CD4-positive, alpha-beta T cell treated with Interleukin-10 for 1 hour (primary cell): ENCODE data around the gene DCTD.

ENCODE experiments used
- DNase-seq: peaks from one replicate; pipeline ENCODE4 v3.0.0-alpha.2; 2020

The DCTD gene

GRCh38 chr4:182888891-182889290 lies 28.3 kb downstream of the DCTD start:
- no peak for DNase-seq

GRCh38 chr4:182886768-182887167 lies 30.4 kb downstream of the DCTD start:
- DNase-seq, result no peak

DNA sequence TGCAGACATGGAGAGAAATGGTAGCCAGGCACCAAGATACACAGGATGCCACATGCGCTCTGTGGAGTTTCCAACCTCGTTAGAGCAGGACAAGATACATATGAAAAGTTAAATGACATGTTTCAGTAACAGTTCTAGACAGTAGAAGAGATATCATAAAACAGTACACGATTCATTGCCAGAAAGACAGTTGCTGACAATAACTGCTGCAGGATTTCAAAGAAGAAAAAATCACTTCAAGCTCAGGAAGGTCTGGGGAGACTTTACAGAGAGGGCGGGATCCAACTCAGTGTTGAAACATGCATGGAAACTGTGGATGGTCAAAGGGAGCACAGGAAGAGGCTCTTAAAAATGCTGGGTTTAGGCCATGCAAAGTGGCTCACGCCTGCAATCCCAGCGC lies 31.0 kb downstream of the DCTD start:
- DNase-seq, result no peak

DNA sequence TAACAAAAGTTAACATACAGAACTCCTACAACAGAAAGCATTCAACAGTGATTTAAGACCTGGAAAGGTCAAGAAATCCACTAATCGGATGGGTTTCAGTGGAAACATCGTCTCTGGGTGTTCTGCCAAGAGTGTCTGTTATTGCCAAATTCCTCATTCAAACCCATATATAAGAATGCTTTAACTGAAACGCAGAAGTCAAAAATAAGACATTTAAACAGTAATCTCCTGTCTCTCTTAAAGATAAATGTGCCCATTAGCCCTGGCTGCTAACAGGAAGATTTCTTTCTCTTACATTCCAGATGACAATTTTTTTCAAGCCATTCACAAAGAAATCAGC lies 31.5 kb downstream of the DCTD start:
- DNase-seq, result no peak

- no peak for DNase-seq
These were observed 32.0 kb downstream of the DCTD start for GRCh38 chr4:182885022-182885737.

GRCh38 chr4:182884040-182884439 lies 33.1 kb downstream of the DCTD start:
- DNase-seq, result no peak

DNA sequence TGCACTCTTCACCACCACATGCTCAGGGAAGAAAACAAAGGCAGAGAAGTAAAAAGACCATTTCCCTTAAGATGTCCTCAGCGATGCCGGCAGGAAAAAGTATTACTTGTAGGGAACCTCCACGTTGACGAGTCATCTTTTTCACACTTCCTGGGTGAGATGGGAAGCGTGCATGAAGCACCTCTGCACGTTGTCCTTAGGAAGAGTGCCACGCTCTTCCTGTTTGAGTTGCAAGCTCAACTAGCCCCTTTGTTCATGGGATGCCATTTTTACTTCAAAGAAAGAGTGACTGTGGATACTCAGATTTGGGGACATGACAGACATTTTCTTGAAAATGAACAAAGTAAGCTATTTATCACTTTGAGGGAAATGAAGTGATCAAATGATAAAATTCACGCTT lies 33.8 kb downstream of the DCTD start:
- DNase-seq, result no peak

- no peak for DNase-seq
These were observed 35.3 kb downstream of the DCTD start for GRCh38 chr4:182881914-182882313.

DNA sequence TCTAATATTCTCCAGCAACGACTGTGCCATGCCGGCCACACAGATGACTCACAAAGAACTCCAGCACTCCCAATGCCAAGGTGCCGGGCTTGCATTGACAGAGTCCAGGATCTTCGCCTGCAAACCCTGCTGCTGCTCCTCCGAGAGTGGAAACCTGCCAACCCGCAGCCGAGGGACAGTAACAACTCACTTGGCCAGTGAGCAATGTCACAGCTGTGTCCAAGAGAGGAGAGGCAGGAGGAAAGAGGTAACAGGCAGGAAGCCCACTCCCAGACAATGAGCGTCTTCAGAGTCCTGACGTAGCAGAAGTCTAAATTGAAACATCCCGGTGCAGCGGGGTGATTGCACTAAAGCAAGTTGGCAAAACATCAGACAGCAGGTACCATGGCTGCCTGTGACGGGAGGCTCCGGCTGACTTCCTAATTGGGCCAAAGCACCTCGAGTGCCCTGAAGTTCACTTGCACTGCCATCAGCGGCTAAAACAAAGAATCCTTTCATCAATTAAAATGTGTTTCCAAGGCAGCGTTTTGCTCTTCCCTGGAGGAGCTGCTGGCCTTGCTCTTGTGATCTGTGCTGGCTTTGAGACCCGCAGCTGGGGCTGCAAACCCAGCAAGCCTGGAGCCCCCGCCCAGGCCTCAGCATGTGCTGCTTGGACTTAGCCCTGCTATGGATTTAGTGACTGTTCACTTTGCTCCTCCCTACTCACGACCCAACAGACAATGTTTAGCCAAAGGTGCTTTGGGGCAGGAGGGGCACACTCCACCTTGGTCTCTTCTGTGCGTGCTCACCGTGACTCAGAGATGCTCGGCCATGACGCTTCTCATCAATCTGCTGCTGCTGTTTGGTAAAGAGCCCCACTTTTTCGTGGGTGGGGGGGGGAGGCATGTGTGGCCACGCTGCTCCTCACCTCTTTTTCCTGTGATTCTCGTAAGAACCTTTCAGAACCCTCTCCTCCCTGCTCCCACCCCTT lies 36.5 kb downstream of the DCTD start:
- no peak for DNase-seq

GRCh38 chr4:182879913-182880312 lies 37.3 kb downstream of the DCTD start:
- DNase-seq, result no peak

DNA sequence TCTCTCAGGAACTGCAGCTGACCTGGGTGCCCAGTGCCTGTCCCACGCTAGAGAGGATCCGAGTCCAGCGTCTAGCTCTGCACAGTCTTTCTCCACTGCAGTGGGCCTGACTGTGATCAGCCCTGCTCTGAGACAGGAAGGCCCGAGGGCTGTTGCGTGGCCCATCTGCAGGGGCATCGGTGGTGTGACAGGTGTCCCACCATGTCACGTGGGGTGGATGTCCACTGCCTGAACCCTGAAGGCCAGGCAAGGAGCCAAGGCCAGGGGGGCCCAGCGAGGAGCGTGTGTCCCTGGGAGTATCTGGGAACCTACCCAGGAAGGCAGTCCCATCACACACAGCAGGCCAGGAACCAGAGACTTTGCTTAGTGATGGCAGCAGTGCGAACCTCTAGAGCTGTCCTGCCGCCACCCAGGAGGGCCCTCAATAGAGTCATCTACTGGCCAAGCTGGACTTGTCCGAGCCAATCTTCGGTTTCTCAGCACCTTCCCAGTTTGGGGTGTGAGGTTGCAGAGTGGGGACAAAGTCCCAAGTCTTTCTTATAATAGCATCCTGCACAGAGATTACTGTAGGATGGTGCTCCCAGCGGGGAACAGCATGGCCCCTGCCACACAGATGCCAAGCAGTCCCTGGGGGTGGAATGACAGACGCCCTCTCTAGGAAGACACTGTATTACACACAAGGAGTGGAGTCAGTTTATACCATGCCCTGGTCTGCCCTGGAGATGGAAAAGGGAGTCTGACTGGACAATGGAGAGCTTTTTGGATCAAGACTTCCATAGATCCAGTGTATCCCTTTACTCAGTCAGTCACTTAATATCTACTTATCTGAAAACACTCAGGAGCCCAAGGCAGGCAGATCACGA lies 38.3 kb downstream of the DCTD start:
- no peak for DNase-seq

- no peak for DNase-seq
These were observed 39.8 kb downstream of the DCTD start for GRCh38 chr4:182877326-182877883.

- no peak for DNase-seq
These were observed 40.8 kb downstream of the DCTD start for GRCh38 chr4:182876427-182876826.

DNA sequence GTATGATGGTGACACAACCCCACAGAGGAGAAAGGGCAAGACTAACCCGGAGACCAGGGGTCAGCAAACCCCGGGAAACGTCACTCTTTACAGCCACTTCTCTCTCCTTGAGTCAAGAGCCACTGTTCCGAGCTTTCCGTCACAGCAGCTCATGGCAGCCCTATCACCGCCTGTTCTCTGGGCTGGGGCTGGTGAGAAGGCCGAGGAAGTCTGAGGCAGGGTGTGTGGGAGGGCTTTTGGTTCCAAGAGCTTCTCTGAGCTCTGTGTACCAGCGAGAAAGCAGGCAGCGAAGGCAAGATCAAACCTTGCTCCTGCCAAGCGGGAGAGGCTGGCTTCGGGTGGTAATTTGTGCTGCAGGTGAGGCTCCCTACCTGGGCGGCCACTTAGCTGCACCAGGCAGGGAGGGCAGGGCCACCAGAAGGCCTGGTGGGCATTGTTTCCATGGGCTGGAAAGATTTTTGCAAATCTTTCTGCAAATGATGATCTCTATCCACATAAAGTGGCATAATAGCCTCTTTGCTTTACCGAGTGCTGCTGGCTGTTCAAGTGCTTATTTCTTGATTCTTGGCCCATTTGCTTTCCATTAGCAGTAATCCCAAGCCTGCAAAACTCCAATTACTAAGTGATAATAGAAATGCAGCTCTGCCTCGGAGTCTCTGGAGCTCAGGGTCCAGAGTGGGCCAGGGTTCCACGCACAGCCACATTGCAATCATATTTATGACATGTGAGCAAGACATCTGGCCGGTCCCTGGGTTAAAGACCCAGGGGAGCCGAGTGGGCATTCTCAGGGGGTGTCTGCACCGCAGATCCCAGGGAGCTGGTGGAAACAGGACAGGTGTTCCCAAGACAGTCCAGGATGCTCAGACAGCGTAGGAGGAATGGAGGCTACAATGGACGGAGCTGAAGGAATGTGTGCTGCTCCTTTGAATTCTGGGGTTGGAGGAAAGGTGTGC lies 41.5 kb downstream of the DCTD start:
- DNase-seq, result no peak

DNA sequence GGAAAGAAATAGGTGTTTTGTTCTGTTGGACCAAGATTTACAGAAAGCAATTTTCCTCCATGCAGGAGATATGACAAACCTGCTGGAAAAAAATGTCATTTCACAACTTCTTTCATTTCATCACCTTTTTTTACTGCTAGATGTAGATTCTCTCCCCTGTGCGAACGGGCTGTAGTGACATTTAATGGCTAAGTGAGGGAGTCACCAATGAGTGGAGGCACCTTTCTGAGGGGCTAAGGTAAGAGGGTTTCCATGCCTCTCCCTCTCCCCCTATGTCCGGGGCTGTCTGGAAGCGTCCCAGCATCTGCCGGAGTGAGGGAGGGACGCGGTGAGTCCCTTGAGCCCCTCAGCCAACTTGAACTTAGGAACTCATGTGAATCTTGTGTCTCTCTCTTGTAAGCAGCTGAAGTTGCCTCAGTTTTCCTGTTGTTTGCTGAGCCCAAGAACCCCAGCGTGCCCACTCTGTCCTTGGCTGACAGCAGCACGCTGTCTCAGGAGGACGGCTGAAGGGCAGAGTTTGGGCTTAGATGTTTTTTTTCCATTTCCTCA lies 42.3 kb downstream of the DCTD start:
- DNase-seq, result no peak

DNA sequence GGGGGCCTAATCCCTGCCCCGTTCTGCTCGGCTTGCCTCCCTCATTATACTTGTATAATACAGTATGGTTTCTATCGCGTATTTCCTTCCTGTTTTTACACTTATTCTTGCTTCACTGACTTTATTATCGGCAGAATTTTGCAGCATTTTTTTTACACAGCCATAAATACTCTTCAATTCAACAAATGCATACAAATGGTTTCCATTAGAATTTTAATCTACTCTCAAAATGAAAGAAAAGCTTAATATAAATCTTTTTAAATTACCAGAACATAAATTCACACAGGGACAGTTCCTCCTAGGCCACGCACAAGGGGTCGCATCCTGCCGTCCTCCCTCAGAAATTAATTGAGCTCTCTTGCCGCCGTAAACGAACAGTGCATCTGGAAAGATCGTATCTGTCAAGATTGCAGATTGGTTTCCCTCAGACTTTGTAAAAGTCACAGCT lies 42.9 kb downstream of the DCTD start:
- no peak for DNase-seq

GRCh38 chr4:182873726-182874125 lies 43.5 kb downstream of the DCTD start:
- DNase-seq, result no peak

GRCh38 chr4:182873289-182873688 lies 43.9 kb downstream of the DCTD start:
- no peak for DNase-seq

- DNase-seq, result no peak
These were observed 44.3 kb downstream of the DCTD start for GRCh38 chr4:182872886-182873285.

GRCh38 chr4:182871616-182872015 lies 45.6 kb downstream of the DCTD start:
- DNase-seq, result no peak

DNA sequence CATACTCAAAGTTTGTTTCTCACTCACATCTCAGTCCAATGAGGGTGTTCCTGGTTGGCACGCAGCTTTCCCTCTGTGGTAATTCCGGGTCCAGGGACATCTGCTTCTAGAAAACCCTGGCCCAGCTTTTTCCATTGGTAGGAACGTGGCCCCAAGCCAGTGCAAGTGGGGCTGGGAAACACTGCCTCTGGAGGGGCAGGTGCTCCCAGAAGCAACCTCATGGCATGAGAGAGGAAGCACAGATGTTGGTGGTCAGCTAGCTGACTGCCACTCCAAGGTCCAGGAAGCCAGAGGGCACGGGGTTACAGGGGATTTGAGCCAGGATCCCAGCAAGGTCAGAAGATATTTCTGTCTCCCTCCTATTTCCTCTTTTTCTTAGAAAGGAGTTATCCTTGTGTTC lies 47.5 kb downstream of the DCTD start:
- no peak for DNase-seq
